Activated CD8-positive, alpha-beta memory T cell treated with anti-CD3 and anti-CD28 coated beads, Interleukin-2, amount 50 U/mL, for 48 hours (primary cell): Measurements from ENCODE around the gene FMNL3.
A peak's percentile ranks its signal among the peaks of the same experiment; 100 is the strongest.
"Not testable (repeated sequence)": the region's sequence is repeated elsewhere in the genome, so short reads cannot be mapped to it uniquely, and the experiment has no call there.

ENCODE experiments used
- DNase-seq: peaks from one replicate; pipeline ENCODE4 v3.0.0-alpha.2; 2020

FMNL3 gene, protein sequence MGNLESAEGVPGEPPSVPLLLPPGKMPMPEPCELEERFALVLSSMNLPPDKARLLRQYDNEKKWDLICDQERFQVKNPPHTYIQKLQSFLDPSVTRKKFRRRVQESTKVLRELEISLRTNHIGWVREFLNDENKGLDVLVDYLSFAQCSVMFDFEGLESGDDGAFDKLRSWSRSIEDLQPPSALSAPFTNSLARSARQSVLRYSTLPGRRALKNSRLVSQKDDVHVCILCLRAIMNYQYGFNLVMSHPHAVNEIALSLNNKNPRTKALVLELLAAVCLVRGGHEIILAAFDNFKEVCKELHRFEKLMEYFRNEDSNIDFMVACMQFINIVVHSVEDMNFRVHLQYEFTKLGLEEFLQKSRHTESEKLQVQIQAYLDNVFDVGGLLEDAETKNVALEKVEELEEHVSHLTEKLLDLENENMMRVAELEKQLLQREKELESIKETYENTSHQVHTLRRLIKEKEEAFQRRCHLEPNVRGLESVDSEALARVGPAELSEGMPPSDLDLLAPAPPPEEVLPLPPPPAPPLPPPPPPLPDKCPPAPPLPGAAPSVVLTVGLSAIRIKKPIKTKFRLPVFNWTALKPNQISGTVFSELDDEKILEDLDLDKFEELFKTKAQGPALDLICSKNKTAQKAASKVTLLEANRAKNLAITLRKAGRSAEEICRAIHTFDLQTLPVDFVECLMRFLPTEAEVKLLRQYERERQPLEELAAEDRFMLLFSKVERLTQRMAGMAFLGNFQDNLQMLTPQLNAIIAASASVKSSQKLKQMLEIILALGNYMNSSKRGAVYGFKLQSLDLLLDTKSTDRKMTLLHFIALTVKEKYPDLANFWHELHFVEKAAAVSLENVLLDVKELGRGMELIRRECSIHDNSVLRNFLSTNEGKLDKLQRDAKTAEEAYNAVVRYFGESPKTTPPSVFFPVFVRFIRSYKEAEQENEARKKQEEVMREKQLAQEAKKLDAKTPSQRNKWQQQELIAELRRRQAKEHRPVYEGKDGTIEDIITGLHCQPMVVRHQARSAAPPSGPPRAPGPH

DNA sequence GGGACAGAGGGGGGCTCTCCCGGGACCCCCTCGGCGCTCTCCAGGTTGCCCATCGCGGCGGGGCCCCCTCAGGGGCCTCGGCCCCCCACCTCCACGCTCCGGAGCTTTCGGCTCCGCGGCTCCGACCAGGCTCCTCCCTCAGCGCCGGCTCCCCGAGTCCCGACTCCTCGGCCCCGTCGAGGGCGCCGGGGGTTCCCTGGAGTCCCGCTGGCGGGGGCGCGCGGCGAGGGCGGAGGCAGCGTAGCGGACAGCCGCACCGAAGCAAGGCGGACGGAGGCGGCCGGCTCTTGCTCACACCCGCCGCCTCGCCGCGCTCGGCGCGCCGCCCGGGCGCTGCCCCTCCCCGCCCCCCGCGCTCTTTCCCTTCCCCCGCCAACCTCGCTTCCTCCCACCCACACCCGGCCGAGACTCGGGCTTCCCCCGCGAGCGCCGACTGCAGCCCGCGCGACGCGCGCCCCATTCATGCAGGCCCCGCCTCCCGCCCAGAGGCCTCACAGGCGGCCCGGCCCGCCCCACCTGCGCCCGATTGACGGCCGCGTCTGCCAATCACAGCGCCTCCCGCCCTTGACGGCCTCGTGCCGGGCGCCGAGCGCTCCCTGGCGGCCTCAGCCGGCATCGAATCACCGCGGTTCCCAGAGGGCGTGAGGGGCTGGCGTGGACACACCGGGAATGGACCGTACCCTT is at the start of gene FMNL3:
FMNL3 (minus strand) TSS at position 278 of the 684 bp plus-strand sequence; CDS start at position 53, 225 bp downstream.
- DNase-seq, result peak; percentile 100

DNA sequence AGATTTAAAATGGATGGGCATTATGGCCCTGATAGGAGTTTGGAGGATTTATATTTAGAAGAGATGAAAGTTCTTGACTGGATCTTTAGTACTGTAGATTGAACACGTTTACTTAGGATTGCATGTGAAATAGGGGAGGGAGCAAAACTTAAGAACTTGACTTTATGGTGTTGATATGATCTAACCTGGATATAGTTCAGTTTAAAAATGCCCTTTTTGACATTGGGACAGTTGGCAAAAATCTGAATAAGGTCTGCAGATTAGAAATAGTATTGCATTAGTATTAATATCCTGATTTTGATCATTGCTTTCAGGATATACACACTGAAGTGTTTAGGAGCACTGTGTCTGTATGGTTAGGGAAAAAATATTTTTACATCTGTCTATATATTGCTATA is 43.8 kb upstream of the FMNL3 start:
- no peak for DNase-seq

DNA sequence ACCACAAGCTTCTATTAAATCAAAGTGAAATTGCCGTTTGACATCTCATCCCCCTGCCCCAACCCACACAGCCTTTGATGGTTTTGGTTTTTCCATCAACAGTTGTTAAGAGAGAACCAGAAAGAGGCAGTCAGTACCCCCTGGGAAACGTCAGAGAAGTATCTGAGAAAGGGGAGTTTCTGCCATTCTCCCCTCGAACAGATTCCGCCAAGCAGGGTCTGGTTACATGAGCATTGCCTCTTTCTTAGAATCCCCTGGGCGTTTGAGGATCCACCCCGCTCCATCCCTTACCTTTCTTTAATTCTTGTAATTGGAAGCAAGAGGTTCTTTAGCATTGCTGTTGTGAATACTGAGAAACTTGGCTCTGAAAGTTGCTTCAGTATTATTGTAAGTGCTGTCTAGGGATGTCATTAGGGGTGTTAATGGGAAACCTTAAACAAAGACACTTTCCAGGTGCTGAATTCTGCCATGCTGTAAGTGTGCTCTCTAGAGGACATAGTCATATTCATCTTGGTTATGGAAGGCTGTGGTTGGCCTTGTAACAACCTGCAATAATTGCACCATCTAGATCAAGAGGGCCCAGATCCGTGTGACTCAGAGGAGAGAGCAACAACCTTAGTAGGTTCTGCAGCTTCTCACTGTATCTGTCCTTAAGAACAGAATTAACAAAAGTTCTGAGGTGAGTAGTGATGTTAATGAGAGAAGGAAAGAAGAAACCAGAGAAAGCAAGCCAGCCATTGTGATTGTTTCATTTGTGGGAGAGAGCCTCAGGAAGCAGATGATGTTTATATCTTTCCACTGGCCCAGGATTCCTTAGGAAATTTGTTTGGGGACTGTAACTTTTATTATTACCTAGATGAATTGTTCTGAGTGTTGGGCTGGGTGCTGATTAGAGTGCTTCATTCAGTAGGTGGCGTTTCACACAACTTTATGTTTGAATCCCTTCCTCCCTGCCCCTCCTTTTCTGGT is 43.1 kb upstream of the FMNL3 start:
- peak; percentile 67 for DNase-seq

DNA sequence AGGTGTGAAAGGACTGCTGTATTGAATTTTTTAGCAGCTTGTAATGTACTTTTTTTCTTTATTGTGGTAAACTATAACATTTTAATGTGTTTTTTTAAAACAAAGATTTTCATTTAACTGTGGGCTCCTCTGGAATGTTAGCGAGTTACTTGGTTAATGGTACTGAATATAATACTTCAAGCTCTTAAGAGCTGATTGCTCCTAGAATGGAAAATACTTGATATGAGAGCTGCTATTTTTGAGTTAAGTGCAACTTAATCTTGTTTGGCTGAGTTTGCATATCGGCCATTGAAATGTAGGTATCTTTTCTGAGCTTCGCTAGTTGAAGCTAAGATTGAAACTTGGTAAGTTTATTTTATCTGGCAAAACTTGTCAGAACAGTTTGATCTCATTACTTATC is 41.6 kb upstream of the FMNL3 start:
- DNase-seq, result no peak

DNA sequence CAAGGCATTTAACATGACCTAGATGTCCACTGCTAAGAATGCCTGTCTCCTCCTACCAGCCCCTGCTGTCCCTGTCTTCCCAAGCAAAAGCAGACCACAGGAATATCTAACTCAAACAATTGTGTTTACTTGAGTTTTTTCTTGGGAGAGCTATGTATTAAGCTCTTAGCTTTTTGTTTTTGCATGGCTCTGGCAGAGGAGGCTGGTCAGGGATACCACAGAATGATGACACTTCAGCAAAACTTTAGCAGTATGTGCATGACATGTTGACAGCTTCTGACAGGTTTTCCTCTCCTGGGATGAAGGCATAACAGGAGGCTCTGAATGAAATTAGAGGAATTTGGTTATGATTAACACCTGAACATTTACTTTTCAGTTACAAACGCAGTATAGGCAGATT is 41.1 kb upstream of the FMNL3 start:
- no peak for DNase-seq

DNA sequence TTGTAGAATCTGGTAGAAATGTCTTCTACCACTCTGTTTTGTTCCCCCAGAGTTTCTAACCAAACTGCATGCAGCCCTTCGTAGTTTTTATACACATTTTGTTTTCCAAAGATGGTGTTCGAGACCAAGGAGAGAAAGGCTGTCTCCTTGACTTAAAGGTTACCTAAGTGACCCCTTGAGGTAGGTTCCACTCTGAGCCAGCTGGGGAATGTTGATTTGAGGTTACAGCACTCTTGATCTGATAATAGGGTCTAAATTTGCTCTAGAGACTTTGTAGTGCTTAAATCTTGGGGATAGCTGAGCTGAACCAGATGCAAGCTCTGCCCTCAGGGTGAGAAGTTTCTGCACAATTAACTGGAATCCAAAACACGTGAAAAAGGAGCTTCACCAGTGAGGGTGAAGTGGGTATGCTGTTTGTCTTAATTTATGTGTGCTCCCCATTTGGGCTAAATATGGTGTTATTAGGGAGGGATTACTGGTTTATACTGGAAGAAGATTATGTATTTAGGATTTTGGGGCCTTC is 37.2 kb upstream of the FMNL3 start:
- DNase-seq, result no peak

DNA sequence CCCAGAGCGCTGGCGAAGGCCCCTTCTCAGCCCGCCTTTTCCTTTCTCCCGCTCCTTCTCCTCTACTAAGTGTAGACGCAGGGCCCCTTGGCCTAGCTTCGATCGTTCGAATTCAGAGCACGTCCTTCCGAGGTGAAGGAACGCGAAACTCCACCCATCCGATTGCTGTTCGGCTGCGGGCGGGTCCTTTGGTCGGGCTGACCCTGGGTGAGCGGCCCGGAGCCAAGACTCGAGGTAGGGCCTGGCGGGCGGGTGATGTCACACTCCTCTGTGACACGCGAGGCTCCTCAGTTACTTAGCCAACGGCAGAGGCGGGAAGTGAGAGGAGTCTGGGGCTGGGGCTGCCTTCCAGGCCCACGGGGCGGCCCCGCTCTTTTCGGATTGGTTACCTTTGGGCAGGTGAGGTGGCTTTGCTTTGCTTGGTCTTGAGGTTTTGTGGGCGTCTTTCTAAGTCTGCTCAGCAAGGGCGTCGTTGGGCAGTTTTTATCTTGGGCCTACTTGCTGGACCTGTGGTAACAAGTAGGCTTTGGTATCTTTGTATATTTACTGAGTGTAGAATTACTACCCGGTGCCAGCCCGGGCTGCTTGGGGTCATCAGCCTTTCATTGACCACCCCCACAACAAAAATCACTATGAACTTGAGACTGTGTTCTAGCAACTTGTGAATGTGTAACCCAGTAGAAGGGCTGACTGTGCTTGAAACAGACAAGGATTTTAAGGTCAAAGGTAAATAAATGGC is 34.8 kb upstream of the FMNL3 start:
- DNase-seq, result peak; percentile 92

DNA sequence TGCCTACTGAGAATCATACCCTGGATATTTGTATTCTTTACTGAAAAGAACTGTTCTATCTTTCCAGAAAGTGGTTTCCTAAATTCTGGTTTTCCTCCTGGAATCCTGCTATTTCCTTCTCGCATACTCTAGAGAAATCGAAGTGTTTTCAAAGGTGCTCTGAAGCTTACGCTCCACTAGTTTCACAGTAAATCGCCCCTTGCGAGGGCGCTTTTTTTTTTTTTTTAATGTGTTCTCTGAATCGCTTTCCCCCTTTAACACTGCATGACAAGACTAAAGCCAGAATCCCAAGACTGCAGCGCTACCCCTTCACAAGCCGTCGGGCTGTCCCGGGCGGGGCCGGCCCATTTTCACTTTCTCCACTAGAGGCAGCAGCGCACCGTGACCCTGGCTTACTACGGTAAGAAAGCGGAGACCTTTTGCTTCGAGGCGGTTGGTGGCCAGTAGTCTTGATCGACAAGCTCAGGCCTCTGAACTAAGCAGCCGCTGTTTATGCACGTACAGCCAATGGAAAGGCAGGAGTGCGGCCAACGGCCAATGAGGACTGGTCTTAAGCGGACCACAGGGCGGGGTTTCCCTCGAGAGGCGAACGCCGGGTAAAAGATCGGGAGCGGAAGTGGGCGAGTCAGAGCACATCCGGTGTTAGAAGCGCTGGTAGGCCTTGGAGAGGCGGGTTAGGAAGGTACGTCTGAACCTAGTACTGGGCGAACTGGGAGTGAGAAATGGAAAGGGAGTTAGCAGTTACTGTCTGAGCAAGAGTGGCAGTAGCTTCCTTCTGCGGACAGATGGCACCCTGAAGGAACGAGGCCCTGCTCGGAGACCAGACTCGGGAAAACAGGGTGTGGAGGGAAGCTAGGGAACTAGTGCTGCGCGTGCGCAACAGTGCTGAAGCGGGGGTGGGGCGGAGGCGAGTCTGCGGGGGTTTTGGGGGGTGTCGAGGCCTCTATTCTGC is 34.0 kb upstream of the FMNL3 start, which contains the start of gene TMBIM6:
TMBIM6 (plus strand) TSS at position 628 of the 952 bp plus-strand sequence. CDS start 10,937 bp downstream, outside the sequence.
- DNase-seq, result peak; percentile 97

DNA sequence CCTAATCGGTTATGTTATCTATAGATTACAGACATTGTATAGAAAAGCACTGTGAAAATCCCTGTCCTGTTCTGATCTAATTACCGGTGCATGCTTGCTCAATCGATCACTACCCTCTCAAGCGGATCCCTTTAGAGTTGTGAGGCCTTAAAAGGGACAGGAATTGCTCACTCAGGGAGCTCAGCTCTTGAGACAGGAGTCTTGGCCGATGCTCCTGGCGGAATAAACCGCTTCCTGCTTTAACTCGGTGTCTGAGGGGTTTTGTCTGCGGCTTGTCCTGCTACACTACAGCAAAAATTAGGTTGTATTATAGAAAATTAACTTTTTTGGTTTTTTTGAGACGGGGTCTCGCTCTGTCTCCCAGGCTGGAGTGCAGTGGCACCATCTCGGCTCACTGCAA is 33.1 kb upstream of the FMNL3 start:
- not testable (repeated sequence) for DNase-seq

DNA sequence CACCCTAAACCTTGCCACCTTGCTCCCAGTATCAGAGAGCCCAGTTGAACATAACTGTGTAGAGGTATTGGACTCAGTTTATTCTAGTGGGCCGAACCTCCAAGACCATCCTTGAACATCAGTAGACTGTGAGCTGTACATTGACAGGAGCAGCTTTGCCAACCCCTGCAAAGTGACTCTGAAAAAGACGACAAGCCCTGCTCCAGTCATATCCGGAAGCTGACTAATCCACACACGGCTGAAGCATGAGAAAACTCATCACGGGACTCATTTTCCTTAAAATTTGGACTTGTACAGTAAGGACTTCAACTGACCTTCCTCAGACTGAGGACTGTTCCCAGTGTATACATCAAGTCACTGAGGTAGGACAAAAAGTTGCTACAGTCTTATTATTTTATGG is 31.5 kb upstream of the FMNL3 start:
- not testable (repeated sequence) for DNase-seq

DNA sequence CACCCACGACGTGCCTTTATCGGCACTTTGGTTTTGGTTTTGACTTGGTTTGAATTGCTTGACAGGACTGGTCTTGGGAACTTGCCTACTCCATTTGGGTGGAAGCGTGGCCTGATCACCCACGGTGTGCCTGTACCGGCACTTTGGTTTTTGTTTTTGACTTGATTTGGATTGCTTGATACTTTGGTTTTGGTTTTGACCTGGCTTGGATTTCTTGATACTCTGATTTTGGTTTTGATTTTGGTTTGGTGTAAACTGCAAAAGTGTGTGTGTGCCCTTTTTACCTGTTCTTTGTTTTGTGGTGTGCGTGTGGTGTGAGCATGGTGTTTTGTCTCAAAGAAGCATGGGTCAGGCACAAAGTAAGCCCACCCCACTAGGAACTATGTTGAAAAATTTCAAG is 27.7 kb upstream of the FMNL3 start:
- not testable (repeated sequence) for DNase-seq

DNA sequence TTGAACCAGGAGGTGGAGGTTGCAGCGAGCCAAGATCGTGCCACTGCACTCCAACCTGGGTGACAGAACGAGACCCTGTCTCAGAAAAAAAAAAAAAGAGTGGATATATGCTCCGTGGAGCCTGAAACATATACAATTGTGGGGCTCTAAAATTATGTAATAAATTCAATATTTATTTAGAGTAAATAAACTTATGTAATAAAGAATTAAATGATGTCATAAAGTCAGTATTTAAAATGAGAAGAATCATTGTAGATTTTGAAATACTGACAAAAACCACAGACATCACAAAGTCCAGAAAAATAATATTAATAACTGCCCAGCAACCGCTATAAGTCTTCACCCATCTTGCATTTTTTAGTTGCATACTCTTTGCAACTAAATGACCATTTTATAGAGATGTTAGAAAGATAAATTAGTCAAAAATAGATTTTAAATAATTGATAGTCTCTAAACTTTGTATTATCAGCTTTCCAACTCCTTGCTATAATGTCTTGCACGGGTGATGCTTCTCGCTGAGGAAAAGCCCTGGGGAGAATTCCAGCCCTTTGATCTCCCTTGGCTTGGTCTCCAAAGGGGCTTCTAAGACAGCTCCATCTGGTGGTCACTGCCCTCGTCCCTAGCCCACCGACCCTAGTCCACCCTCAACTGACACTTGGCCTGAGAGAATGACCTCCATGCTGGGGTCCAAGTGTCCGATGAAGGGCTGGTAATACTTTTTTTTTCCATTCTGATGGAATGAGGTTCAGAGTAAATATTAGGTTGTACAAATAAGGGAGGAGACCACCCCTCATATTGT is 26.2 kb upstream of the FMNL3 start:
- DNase-seq, result no peak

DNA sequence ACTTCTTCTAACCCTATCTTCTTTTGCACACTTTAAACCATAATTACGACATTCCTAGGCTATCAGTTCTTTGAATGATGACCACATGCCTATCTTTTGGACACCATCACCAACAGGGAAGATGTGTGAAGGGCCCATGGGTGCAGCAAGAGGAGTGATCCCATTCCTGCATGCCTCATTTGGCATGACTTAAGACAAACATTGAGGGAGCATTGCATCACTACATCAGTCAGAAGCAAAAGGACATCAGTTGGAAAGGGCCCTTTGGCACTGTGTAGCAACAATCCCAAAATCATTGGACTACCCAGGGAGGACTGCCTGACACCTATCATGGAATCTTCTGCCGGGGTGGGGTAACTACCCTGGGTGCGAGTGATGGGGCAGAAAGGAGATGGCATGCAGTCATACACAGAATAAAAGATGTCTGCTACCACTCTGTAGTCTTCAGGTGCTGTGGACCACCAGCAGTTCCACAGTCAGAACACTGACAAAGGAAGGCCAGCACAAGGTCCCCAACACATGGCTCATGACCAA is 23.4 kb upstream of the FMNL3 start:
- DNase-seq, result no peak

DNA sequence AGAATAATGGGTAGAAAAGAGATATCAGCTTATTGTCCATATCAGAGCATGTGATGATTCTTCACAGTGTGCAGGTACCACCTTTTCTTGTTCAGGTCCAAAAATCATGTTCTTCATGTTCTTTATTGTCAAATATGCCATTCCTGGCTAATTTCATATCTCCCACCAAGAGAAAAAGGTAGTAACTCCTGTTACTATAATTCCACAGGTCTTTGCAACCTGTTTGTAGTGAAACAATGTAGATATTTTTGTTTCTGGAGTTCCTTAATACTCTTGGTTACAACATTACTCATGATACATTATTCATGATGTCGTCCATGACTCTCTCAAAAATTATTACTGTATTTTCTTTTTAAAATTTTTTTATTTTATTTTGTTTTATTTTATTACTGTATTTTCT is 22.8 kb upstream of the FMNL3 start:
- DNase-seq, result no peak

DNA sequence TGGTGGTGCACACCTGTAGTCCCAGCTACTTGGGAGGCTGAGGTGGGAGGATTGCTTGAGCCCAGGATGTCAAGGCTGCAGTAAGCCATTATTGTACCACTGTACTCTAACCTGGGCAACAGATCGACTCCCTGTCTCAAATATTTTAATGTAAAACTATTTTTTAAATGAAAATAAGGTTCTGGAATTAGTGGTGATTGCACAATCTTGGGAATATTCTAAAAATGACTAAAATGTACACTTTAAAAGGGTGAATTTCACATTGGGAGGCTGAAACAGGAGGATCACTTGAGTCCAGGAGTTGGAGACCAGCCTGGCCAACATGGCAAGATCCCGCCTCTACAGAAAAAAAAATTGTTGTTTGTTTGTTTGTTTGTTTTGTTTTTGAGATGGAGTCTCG is 21.2 kb upstream of the FMNL3 start:
- DNase-seq, result no peak

DNA sequence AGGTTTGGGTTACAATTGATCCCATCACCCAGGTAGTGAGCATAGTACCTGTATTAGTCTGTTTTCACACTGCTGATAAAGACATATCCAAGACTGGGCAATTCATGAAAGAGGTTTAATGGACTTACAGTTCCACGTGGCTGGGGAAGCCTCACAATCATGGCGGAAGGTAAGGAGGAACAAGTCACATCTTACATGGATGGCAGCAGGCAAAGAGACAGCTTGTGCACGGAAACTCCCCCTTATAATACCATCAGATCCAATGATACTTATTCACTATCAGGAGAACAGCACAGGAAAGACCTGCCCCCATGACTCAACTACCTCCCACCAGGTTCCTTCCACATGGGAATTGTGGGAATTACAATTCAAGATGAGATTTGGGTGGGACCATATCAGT is 14.2 kb upstream of the FMNL3 start:
- DNase-seq, result not testable (repeated sequence)

DNA sequence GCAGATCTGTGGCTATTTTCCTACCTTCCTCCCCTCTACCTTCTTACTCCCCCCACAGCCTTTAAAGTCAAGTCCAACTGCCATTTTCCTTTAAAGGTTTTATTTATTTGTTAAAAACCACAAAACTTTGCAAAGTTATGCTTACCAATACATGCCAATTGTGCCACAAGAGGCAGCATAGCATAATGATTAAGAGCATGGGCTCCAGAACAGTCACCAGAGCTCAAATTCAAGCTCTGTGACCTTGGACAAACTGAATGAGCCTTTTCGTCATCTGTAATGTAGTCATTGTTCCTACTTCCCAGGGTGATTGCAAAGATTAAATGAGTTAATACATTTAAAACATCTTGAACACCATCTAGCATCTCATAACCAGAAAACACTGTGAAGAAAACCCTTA is 13.0 kb upstream of the FMNL3 start:
- DNase-seq, result no peak

DNA sequence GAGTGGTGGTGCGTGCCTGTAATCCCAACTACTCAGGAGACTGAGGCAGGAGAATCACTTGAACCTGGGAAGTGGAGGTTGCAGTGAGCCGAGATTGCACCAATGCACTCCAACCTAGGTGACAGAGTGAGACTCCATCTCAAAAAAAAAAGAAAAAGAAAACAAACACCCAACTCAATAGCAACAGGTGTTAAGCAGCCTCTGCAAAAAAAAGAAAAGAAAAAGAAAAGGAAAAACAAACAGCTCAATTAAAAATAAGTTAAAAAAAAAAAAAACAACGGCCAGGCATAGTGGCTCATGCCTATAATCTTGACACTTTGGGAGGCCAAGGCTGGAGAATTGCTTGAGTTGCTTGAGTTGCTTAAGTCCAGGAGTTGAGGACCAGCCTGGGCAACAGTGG is 10.6 kb upstream of the FMNL3 start:
- not testable (repeated sequence) for DNase-seq
